H9 (cell line): ENCODE measurements around the gene FGF3. TPM values are rescaled to one million over a fixed set of nuclear protein-coding genes. Genes with fewer than 3 reads are reported as not detected.
A peak's percentile ranks its signal among the peaks of the same experiment; 100 is the strongest.

Experiments
- DNase-seq: peaks from one replicate; pipeline ENCODE4 v3.0.0-alpha.2; 2017
- H2AFZ ChIP-seq: one replicate; pipeline ENCODE4 v1.6.1; 2013; ENCODE audit warnings: mild to moderate bottlenecking, low read length, control low read depth, moderate library complexity
- H2AK5ac ChIP-seq: 2 replicates; pipeline ENCODE4 v1.6.1; 2013; ENCODE audit warnings: low read length, control low read depth, mixed read lengths; ENCODE audit not compliant: insufficient read length
- H2BK120ac ChIP-seq: one replicate; pipeline ENCODE4 v1.6.1; 2013; ENCODE audit warnings: low read depth, mild to moderate bottlenecking, low read length, control low read depth, inconsistent platforms; ENCODE audit not compliant: poor library complexity, severe bottlenecking
- H2BK12ac ChIP-seq: 2 replicates; pipeline ENCODE4 v1.6.1; 2013; ENCODE audit warnings: low read length, control low read depth, mixed read lengths, low read depth; ENCODE audit not compliant: insufficient read length
- H2BK15ac ChIP-seq: 2 replicates; pipeline ENCODE4 v1.6.1; 2013; ENCODE audit warnings: low read depth, low read length, control low read depth
- H2BK20ac ChIP-seq: one replicate; pipeline ENCODE4 v1.6.1; 2013; ENCODE audit warnings: low read depth, mild to moderate bottlenecking, low read length, control low read depth, inconsistent platforms; ENCODE audit not compliant: poor library complexity, severe bottlenecking
- H2BK5ac ChIP-seq: 2 replicates; pipeline ENCODE4 v1.6.1; 2013; ENCODE audit warnings: low read length, control low read depth, mixed read lengths; ENCODE audit not compliant: insufficient read length
- H3K14ac ChIP-seq: 2 replicates; pipeline ENCODE4 v1.6.1; 2013; ENCODE audit warnings: low read length, control low read depth; ENCODE audit not compliant: insufficient read depth
- H3K18ac ChIP-seq: 2 replicates; pipeline ENCODE4 v1.6.1; 2013; ENCODE audit warnings: low read depth, mild to moderate bottlenecking, mixed read lengths, low read length, control low read depth; ENCODE audit not compliant: insufficient read length
- H3K23ac ChIP-seq: 2 replicates; pipeline ENCODE4 v1.6.1; 2013; ENCODE audit warnings: low read length, control low read depth, mixed read lengths, low read depth; ENCODE audit not compliant: insufficient read length
- H3K23me2 ChIP-seq: 2 replicates; pipeline ENCODE4 v1.6.1; 2013; ENCODE audit warnings: low read depth, mild to moderate bottlenecking, mixed read lengths, low read length, control low read depth; ENCODE audit not compliant: insufficient read length, poor library complexity, severe bottlenecking
- H3K27ac ChIP-seq: 2 replicates; pipeline ENCODE4 v1.5.1; 2013; ENCODE audit warnings: low read length, control low read depth, mixed read lengths, low read depth; ENCODE audit not compliant: insufficient read length
- H3K27me3 ChIP-seq: 2 replicates; pipeline ENCODE4 v1.6.1; 2013; ENCODE audit warnings: low read length, control low read depth, inconsistent platforms; ENCODE audit not compliant: insufficient read depth
- H3K4ac ChIP-seq: 2 replicates; pipeline ENCODE4 v1.6.1; 2013; ENCODE audit warnings: low read depth, mild to moderate bottlenecking, control low read depth, inconsistent platforms, low read length, moderate library complexity
- H3K4me1 ChIP-seq: 2 replicates; pipeline ENCODE4 v1.6.1; 2013; ENCODE audit warnings: low read length, control low read depth, inconsistent platforms; ENCODE audit not compliant: insufficient read depth
- H3K4me2 ChIP-seq: 2 replicates; pipeline ENCODE4 v1.6.1; 2013; ENCODE audit warnings: low read length, control low read depth, mixed read lengths; ENCODE audit not compliant: insufficient read length, insufficient read depth
- H3K56ac ChIP-seq: 2 replicates; pipeline ENCODE4 v1.6.1; 2013; ENCODE audit warnings: low read depth, mild to moderate bottlenecking, mixed read lengths, low read length, control low read depth; ENCODE audit not compliant: insufficient read length
- H3K79me1 ChIP-seq: 2 replicates; pipeline ENCODE4 v1.6.1; 2013; ENCODE audit warnings: low read depth, mild to moderate bottlenecking, moderate library complexity, low read length, control low read depth, inconsistent platforms; ENCODE audit not compliant: insufficient read depth, poor library complexity, severe bottlenecking
- H3K79me2 ChIP-seq: 2 replicates; pipeline ENCODE4 v1.6.1; 2013; ENCODE audit warnings: low read length, control low read depth, inconsistent platforms; ENCODE audit not compliant: insufficient read depth
- H3K9ac ChIP-seq: 2 replicates; pipeline ENCODE4 v1.6.1; 2013; ENCODE audit warnings: low read length, control low read depth, mixed read lengths; ENCODE audit not compliant: insufficient read length; ENCODE audit errors: extremely low read depth
- H3K9me3 ChIP-seq: one replicate; pipeline ENCODE4 v1.6.1; 2013; ENCODE audit warnings: low read depth, low read length, inconsistent platforms; ENCODE audit not compliant: control insufficient read depth
- H3T11ph ChIP-seq: one replicate; pipeline ENCODE4 v1.6.1; 2013; ENCODE audit warnings: mild to moderate bottlenecking, low read length, control low read depth, inconsistent platforms
- H4K20me1 ChIP-seq: one replicate; pipeline ENCODE4 v1.6.1; 2013; ENCODE audit not compliant: control insufficient read depth, insufficient read length, insufficient read depth
- H4K5ac ChIP-seq: 2 replicates; pipeline ENCODE4 v1.6.1; 2013; ENCODE audit warnings: low read depth, mild to moderate bottlenecking, mixed read lengths, low read length, control low read depth; ENCODE audit not compliant: insufficient read length
- H4K8ac ChIP-seq: replicated peaks from 2 replicates; pipeline ENCODE4 v1.6.1; 2013; ENCODE audit warnings: low read length, control low read depth, mixed read lengths, low read depth; ENCODE audit not compliant: insufficient read length
- H4K91ac ChIP-seq: 2 replicates; pipeline ENCODE4 v1.6.1; 2013; ENCODE audit warnings: low read depth, mild to moderate bottlenecking, moderate library complexity, mixed read lengths, low read length, control low read depth; ENCODE audit not compliant: insufficient read length
- H3K27ac Mint-ChIP-seq, 3 experiments: 2 replicates in 2 of 3; 3 replicates in 1 of 3; pipeline ENCODE4 v1.8.0; 2020 to 2021; ENCODE audit warnings: mixed read lengths in 3 of 3, mild to moderate bottlenecking in 1 of 3, moderate library complexity in 1 of 3
- H3K27me3 Mint-ChIP-seq: 2 replicates; pipeline ENCODE4 v1.8.0; 2021; ENCODE audit warnings: low read depth, mild to moderate bottlenecking, moderate library complexity, mixed read lengths
- H3K36me3 Mint-ChIP-seq, 3 experiments: 2 replicates in 2 of 3; 3 replicates in 1 of 3; pipeline ENCODE4 v1.8.0; 2020 to 2021; ENCODE audit warnings: low read depth in 3 of 3, mixed read lengths in 3 of 3; ENCODE audit not compliant: insufficient read depth in 1 of 3
- H3K4me1 Mint-ChIP-seq, 2 experiments: 2 replicates each; pipeline ENCODE4 v1.8.0; 2020; ENCODE audit warnings: mixed read lengths in 2 of 2
- H3K4me3 Mint-ChIP-seq, 2 experiments: 2 replicates in 1 of 2; 3 replicates in 1 of 2; pipeline ENCODE4 v1.8.0; 2020 to 2021; ENCODE audit warnings: mild to moderate bottlenecking in 2 of 2, mixed read lengths in 2 of 2, moderate library complexity in 1 of 2
- H3K9me3 Mint-ChIP-seq, 2 experiments: 2 replicates in 1 of 2; 3 replicates in 1 of 2; pipeline ENCODE4 v1.8.0; 2020; ENCODE audit warnings: mild to moderate bottlenecking in 2 of 2, mixed read lengths in 2 of 2, moderate library complexity in 1 of 2
- WGBS: extraction: QIAGEN DNeasy Blood & Tissue Kit; methylation state at CpG from one replicate; pipeline ENCODE4 v1.1.7; 2013; ENCODE audit warnings: missing lambda C conversion rate, low lambda C conversion rate, mixed read lengths; ENCODE audit not compliant: insufficient read length; ENCODE audit errors: extremely low coverage; 5-methylcytosine and 5-hydroxymethylcytosine counted together
- total RNA-seq: library from RNA; stranded (reverse); gene quantifications from 2 replicates; pipeline ENCODE4 v1.2.1, GENCODE V29; 2021
- TF ChIP-seq, protein P1 (sequence below): fragments of 200-600 bp; sonication (generic); conservative IDR thresholded peaks from 3 replicates; pipeline ENCODE4 v1.8.0; 2021; ENCODE audit warnings: antibody characterized with exemption, mild to moderate bottlenecking

The FGF3 gene
- total RNA-seq, 1 experiment from 2014 or later, result not detected

GRCh38 chr11:69770540-69770939, 48.7 kb downstream of the FGF3 start:
- H2AFZ ChIP-seq, result no peak overlapping the region
- no CpG with 5 or more reads among the region's 5 CpGs for WGBS
- H3K4me3 Mint-ChIP-seq, result no peak overlapping the region
- H3K9me3 Mint-ChIP-seq, result peaks cover 3 to 10% of the 10 kb centered on the region in 2 experiments; a peak in 2 of 5 replicates
- H3K4ac ChIP-seq, result no peak overlapping the region
- peaks cover 40% of the 10 kb centered on the region for H3K27me3 Mint-ChIP-seq
- no peak overlapping the region for H4K91ac ChIP-seq
- no peak overlapping the region for H2BK12ac ChIP-seq
- H2BK5ac ChIP-seq, result no peak overlapping the region
- peak overlapping the region; percentile 17 for H3K4me2 ChIP-seq
- no peak overlapping the region for H4K5ac ChIP-seq
- H3K23ac ChIP-seq, result no peak overlapping the region
- no peak overlapping the region for H3K56ac ChIP-seq
- no peaks in the 10 kb centered on the region for H3K79me2 ChIP-seq
- no peak overlapping the region for H3K27ac ChIP-seq
- TF ChIP-seq, protein P1, sequence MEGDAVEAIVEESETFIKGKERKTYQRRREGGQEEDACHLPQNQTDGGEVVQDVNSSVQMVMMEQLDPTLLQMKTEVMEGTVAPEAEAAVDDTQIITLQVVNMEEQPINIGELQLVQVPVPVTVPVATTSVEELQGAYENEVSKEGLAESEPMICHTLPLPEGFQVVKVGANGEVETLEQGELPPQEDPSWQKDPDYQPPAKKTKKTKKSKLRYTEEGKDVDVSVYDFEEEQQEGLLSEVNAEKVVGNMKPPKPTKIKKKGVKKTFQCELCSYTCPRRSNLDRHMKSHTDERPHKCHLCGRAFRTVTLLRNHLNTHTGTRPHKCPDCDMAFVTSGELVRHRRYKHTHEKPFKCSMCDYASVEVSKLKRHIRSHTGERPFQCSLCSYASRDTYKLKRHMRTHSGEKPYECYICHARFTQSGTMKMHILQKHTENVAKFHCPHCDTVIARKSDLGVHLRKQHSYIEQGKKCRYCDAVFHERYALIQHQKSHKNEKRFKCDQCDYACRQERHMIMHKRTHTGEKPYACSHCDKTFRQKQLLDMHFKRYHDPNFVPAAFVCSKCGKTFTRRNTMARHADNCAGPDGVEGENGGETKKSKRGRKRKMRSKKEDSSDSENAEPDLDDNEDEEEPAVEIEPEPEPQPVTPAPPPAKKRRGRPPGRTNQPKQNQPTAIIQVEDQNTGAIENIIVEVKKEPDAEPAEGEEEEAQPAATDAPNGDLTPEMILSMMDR, result peak; percentile 42; the same call in 2 of the 3 replicates
- H2BK20ac ChIP-seq, result no peak overlapping the region
- peaks cover 29 to 38% of the 10 kb centered on the region in 2 experiments for H3K4me1 Mint-ChIP-seq
- H3K9ac ChIP-seq, result no peak overlapping the region
- no peak overlapping the region for H2BK15ac ChIP-seq
- H3K9me3 ChIP-seq, result no peaks in the 10 kb centered on the region
- DNase-seq, result no peak
- H3T11ph ChIP-seq, result no peak overlapping the region
- H2BK120ac ChIP-seq, result no peak overlapping the region
- H2AK5ac ChIP-seq, result no peak overlapping the region
- H3K27me3 ChIP-seq, result peaks cover 14% of the 10 kb centered on the region
- H3K79me1 ChIP-seq, result no peaks in the 10 kb centered on the region
- H3K36me3 Mint-ChIP-seq, result peaks cover 0 to 5% (median 0%) of the 10 kb centered on the region in 3 experiments; a peak in 2 of 7 replicates
- 0 out of 7 replicates have a peak overlapping the region, but pooled peaks of 1 of the 3 experiments have one; percentile 79 for H3K27ac Mint-ChIP-seq
- H4K20me1 ChIP-seq, result no peaks in the 10 kb centered on the region
- peaks cover 13% of the 10 kb centered on the region; the same call in 1 of the 2 replicates for H3K4me1 ChIP-seq
- no peak overlapping the region for H4K8ac ChIP-seq
- H3K14ac ChIP-seq, result no peak overlapping the region
- H3K18ac ChIP-seq, result no peak overlapping the region
- peaks cover 4% of the 10 kb centered on the region for H3K23me2 ChIP-seq
